GM10847 (cell line): ENCODE results near the gene CDK5R2.

Experiments used
- POLR2A ChIP-seq: IDR thresholded peaks from 2 replicates; pipeline ENCODE4 v1.6.1; 2011; ENCODE audit not compliant: insufficient read length; ENCODE audit errors: extremely low read depth

CDK5R2 gene

GRCh38 chr2:218982586-218983262 is 23.3 kb downstream of the CDK5R2 start:
- no peak for TF ChIP-seq POLR2A

DNA sequence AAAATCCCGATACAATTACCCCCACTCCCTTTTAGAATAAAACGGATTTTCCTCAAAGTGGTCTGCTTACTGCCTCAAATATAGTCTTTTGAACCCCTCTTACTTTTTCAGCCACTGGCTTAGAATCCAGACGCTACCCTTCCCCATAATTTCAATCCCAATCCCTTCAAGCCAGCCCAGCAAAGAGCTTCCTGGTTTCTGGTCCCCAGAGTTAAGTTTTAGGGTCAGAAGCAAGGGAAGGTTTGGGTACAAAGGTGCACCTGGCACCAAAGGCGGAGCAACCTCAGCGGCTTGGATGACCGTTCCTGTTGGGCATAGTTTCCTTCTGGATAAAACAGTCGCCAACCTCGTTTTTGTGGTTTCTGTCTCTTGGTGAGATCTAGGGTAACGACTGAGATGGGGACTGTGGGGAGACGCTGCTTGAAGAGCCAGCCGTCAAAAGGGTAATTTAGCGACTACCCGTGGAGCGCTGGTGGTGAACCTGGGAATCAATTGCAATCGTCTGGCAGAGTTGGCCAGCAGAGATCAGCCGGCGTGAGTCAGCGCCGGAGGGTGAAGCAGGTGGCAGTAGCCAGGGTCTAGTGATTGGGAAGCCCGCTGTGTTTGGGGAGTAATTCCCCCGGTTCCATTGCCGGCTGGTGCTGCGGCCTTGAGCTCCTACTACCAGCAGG is 23.9 kb downstream of the CDK5R2 start:
- no peak for TF ChIP-seq POLR2A

GRCh38 chr2:218983934-218984238 is 24.4 kb downstream of the CDK5R2 start:
- no peak for TF ChIP-seq POLR2A

DNA sequence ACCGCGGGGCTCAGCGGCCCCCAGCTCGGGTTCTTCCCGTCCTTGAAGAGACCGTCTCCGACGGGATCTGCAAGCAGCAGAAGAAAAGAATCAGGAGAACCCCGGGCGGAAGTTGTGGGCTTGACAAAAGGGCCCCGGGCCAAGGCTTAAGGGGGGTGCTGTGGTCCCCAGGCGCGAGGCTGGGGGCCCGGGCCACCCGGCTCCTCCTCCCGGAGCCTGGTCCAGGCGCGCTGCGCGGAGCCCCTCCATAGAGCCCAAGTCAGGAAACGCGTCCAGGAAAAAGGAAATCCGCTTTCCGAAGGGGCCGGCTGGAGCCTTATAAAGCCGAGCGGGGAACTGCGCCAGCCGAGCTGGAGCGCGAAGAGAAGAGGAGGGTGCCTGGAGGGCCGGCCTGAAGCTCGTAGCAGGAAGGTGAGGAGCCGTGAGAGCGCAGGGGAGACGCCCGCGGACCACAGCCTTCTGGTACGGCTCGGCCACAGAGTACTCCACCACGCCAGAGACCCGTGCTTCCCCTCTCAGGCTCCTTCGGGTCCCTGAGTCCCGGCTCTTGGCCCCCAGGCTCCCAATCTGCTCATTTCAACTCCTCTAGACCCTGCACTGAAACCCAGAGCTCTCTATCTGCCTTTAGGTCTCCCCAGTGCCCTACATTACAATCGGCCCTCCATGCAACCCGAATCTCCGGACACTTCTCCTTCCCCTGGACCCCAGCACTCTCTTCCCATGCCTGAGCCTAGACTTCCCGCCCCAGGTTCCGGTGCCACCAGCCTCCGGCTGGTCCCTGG is 25.0 kb downstream of the CDK5R2 start:
- no peak for TF ChIP-seq POLR2A

GRCh38 chr2:218985021-218985324 is 25.5 kb downstream of the CDK5R2 start, which contains the start of gene FEV:
Gene FEV (minus strand): TSS chr2:218985184. CDS start chr2:218985075, 109 bp downstream.
- no peak for TF ChIP-seq POLR2A

- no peak for TF ChIP-seq POLR2A
These were observed 26.0 kb downstream of the CDK5R2 start for GRCh38 chr2:218985325-218986091.

DNA sequence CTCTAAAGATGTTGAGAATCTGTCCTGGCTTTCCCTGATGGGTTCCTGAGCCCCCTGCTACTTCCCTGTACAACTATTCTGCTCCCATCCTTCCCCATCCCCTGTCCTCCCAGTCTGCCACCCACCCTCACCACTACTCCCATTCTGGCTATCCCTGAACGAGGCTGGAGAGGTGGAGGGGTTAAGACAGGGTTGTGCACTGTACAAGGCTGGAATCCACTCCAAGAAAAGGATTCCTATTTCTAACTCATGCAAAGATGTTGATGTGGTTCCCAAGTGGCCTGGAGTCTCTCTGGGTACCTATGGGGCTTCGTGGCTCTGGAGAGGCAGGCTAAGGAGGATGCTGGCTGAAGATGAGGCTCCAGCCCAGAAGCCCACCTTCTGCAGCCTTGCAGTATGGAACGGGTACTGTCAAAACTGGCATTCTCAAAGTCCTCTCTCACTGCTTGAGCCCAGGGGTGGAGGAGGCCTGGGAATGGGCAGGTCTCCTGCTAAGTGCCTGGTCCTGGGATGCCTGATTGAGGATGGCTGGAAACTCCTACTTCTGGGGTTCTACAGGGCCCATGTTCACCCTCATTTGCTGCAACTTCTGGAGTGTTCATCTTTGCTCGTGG is 26.8 kb downstream of the CDK5R2 start:
- TF ChIP-seq POLR2A: no peak

- no peak for TF ChIP-seq POLR2A
These were observed 28.7 kb downstream of the CDK5R2 start for GRCh38 chr2:218988164-218988563.

- no peak for TF ChIP-seq POLR2A
These were observed 29.2 kb downstream of the CDK5R2 start for GRCh38 chr2:218988650-218989049.

DNA sequence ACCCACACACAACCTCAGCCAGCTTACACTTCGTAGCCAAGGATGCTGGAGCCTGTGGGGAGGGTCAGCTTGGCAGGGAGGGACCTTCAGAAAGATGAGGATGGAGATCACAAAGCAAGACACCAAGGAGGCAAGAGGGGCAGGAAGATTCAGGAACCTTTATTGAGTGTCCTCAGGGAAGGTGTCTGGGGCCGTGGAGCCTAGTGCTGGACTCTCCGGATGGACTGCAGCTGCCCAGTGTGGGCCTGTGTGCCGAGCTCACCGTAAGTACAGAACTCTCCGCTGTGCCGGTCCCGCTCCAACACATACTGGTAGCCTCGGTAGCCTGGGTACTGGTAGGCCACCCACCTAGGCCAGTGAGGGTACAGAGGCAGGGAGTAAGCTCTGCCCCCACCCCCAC is 30.6 kb downstream of the CDK5R2 start:
- no peak for TF ChIP-seq POLR2A

- no peak for TF ChIP-seq POLR2A
These were observed 31.1 kb downstream of the CDK5R2 start for GRCh38 chr2:218990612-218991011.

DNA sequence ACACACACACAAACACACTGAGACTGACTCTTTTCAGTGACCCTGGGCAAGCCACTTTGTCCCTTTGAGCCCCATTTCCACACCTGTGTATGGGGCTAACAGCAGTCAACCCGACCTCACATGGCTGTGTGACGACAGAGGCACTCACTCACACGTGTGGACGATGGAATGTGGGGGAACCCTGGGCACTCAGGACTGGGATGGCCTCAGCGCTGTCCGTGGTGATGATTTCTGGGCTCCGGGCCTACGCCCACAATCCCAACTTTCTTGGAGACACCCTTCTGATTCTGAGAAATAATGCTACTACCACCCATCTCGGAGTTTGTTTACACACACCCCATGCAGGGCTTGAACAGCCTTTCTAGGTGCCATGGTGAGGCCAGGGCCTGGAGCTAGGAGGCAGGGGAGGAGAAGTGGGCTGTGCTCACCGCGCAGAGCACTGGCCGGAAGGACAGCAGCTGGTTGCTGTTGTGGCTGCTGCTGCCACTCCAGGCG is 32.3 kb downstream of the CDK5R2 start:
- TF ChIP-seq POLR2A: no peak

GRCh38 chr2:218992196-218992595 is 32.7 kb downstream of the CDK5R2 start:
- TF ChIP-seq POLR2A: no peak

GRCh38 chr2:218992703-218993344 is 33.4 kb downstream of the CDK5R2 start:
- no peak for TF ChIP-seq POLR2A
